ENCODE data around the gene SPACA7. TPM values are rescaled to one million over a fixed set of nuclear protein-coding genes. Genes with fewer than 3 reads are reported as not detected.

Gene SPACA7
- total RNA-seq, 3 donors from 2014 or later: not detected

DNA sequence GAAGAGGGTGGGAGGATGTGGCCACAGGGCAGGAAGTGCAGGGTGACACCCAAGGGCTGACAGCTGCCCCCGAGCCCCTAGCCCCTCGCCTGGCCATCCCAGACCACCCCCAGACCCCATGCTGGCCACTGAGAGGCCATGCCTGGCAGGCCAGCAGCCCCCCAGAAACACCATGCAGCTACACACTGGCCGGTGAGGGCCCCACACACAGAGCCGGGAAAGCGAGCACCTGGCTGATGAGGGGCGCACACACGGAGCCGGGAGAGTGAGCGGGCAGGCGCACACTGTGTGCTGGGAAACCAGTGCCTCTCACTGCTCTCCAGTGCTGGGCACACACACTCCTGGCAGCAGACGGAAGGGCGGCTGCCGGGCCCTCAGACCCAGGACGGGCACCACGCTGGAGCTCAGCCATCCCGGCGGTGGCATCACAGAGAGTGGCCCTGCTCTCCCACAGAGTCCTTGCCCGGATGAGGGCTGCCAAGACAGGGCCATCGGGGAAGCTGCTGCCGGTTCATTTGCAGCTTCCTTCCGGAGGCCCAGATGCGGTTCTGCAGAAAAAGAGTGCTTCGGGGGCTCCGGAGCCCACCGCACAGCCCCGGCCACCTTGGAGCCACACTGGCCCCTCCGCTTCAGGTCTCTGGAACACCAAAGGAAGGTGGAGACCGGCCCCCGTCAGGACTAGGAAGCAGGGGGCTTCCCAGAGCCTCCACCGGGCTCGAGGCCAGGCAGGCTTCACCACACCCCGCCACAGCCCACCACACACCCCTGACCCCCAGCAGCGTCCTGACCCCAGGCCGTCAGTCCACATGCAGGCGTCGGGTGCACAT, 76.4 kb downstream of the SPACA7 start:
- DNase-seq (no peak), ATAC-seq (no peak)
- no peaks in the 10 kb centered on the region for H3K9me3 Mint-ChIP-seq
- H3K27me3 Mint-ChIP-seq (ENCODE audit: low read depth): peaks cover 3% of the 10 kb centered on the region
- H3K36me3 Mint-ChIP-seq (ENCODE audit: insufficient read depth): no peaks in the 10 kb centered on the region
- H3K4me3 Mint-ChIP-seq: no peak overlapping the region
- H3K4me1 Mint-ChIP-seq (ENCODE audit: low read depth): no peaks in the 10 kb centered on the region

DNA sequence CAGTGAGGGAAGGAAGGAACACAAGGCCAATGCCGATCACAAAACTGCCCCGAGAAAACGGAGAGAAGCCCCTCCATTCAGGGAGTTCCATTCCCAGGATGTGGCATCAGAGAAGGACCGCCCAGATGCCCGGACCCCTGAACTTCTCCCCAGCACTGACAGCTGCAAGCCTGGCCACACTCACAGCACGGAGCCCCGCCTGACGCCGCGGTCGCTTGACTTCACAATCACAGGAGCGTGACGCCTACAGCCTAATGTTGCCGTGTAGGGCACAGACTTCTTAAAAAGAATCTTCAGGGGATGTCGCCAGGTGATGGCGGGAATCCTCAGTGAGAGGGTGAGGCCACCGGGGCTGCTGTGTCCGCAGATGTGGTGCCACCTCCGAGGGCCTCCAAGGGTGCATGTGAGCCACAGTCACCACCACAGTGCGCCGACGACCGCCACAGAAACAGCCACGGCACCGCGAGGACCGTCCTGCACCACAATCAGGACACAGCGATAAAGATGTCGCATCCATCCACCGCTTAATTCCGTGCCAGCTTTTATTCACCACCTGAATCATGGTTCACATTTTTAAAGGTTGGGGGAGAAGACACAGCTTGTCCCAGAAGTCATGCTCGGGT, 77.2 kb downstream of the SPACA7 start:
- H3K36me3 Mint-ChIP-seq (ENCODE audit: insufficient read depth): no peaks in the 10 kb centered on the region
- DNase-seq (no peak), ATAC-seq (no peak)
- H3K9me3 Mint-ChIP-seq: no peaks in the 10 kb centered on the region
- H3K4me3 Mint-ChIP-seq: no peak overlapping the region
- peaks cover 3% of the 10 kb centered on the region for H3K27me3 Mint-ChIP-seq (ENCODE audit: low read depth)
- no peaks in the 10 kb centered on the region for H3K4me1 Mint-ChIP-seq (ENCODE audit: low read depth)

DNA sequence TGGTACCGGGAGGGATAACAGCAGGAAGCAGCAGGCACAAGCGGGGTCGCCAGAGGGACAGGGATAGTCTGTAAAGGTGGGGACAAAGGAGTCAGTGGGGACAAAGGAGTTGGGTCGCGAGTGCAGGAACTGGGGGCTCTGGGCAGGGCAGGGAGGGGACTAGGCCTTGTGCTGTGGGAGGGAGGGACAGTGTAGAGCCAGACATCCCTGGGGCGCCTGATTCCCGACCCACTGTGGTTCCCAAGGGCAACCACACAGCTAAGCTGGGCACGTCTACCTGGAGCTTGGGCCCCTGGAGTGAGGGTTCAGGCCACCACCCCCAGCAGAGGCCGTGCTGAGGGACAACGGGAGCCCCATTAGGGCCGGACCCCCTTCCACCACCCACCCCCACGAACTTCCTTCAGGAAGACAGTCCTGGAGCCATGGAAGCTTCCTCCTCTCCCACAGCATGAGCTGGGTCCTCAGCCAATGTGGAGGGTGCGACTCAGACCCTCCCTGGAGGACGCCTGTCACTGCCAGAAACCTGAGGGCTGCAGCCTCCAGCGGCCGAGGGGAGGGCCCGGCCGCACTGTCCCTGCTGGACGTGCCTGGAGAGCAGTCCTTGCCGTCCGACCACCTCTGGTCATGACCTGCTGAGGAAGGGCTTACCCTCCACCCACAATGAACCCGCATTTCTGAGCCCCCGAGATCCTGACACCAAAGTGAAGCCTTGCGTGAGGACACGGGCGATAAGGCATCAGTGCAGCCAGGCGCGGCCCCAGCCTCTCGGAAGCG, 77.9 kb downstream of the SPACA7 start:
- no peaks in the 10 kb centered on the region for H3K9me3 Mint-ChIP-seq
- DNase-seq (no peak), ATAC-seq (no peak)
- peaks cover 3% of the 10 kb centered on the region for H3K27me3 Mint-ChIP-seq (ENCODE audit: low read depth)
- no peak overlapping the region for H3K4me3 Mint-ChIP-seq
- H3K36me3 Mint-ChIP-seq (ENCODE audit: insufficient read depth): no peaks in the 10 kb centered on the region
- no peaks in the 10 kb centered on the region for H3K4me1 Mint-ChIP-seq (ENCODE audit: low read depth)

DNA sequence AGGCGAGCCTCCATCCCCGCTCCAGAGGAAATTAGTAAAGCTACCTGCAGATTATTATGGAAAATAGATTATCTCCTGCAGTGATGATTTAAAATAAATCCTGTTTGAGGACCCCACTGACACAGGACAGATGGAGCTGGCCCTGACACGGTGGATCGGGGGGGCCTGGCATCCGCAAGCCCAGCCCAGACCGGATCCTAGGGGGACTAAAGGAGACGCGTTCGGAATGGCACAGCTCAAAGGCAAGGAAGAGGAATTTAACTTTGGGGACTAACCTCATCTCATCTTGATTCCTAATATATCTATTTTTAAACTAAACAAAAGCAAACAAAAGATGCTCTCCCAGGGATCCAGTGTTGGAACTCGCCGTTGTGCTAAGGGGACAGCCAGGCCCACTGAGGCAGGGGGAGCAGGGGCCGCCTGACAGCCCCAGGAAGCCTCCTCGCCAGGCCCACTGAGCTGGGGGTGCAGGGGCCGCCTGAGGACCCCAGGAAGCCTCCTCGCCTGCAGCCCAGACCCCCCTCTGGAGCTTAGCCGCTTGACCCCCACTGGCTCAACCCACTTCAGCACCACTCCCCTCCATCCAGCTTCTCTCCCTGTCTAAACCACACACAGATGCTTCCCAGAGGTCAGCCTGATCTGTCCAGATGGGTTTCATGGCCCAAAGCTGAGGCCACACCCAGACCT, 78.6 kb downstream of the SPACA7 start:
- DNase-seq (no peak), ATAC-seq (no peak)
- H3K36me3 Mint-ChIP-seq (ENCODE audit: insufficient read depth): no peaks in the 10 kb centered on the region
- no peak overlapping the region for H3K4me3 Mint-ChIP-seq
- H3K9me3 Mint-ChIP-seq: peaks cover 4% of the 10 kb centered on the region
- H3K27me3 Mint-ChIP-seq (ENCODE audit: low read depth): peaks cover 3% of the 10 kb centered on the region
- H3K4me1 Mint-ChIP-seq (ENCODE audit: low read depth): no peaks in the 10 kb centered on the region

DNA sequence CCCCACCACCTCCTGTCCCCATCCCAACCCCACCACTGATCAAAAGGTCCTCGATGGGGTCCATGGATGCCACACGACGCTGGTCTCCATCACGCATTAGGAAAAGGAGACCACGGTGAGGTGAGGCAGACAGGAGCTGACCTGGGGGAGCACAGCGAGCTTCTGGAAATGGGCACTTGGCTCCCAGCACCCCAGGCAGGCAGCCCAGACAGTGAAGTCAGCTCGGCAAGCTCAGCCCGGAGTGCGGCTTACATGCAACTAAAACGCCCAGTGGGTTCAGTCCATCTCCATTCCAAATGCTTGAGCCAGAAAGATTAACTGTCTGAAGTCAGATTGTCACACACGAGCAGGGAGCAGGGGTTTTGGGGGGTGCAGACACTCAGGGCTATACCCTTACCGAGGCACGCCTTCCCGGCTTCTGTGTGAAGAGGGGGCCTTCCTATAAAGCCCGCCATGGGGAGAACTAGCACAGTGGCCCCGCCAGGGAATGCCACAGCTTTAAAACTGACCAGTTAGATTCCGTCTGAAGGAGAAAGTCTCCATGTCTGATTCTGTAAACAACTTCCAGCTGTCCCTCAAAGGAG, 79.4 kb downstream of the SPACA7 start:
- H3K4me3 Mint-ChIP-seq: no peak overlapping the region
- no peak for ATAC-seq
- H3K36me3 Mint-ChIP-seq (ENCODE audit: insufficient read depth): no peaks in the 10 kb centered on the region
- no peak for DNase-seq
- H3K27me3 Mint-ChIP-seq (ENCODE audit: low read depth): peaks cover 3% of the 10 kb centered on the region
- H3K4me1 Mint-ChIP-seq (ENCODE audit: low read depth): no peaks in the 10 kb centered on the region
- peaks cover 5% of the 10 kb centered on the region for H3K9me3 Mint-ChIP-seq

DNA sequence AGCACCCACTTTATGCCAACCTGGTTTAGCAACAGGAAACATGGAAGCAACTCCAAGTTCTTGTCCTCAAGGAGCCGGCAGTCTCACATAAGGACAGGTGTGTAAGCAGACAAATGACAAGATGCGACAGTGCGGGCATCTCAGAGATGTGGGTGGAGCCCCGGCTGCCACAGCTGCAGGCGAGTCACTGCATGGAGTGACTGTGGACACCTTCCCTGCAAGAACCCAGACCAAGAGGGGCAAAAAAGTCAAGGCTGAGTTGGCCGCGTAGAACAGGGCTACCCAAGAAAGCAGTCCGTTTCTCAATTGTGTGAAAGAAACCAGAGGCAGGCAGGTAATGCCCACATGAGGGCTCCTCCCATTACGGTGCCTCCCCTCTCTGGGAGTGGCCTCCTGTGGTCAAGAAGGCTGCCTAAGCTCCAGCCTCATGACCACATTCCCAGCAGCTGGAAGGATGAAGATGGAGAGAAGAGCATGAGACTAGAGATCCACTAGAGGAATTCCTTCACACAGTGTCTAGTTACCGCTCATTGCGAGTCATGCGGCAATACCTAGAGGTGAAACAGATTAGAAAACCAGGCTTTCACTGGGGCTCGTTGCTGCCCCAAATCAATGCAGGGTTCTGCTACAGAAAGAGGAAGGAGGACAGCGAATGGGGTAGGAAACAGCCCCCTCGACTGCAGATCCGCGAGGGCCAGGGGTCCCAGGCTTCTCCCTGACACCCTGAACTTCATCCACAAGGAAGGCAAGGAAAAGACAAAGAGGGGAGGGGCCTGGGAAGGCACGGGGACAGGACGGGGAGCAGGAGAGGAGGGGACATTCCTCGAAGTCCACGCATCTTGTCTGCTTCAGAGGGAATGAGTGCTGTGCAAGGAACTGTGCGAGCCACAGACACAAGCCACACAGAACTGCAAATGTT, 80.2 kb downstream of the SPACA7 start:
- Mint-ChIP-seq H3K27me3 (ENCODE audit: low read depth) (no peaks in the 10 kb centered on the region), H3K4me3 (no peak overlapping the region), H3K36me3 (ENCODE audit: insufficient read depth) (no peaks in the 10 kb centered on the region), H3K9me3 (peaks cover 5% of the 10 kb centered on the region), H3K4me1 (ENCODE audit: low read depth) (no peaks in the 10 kb centered on the region)
- DNase-seq: no peak
- ATAC-seq: no peak

DNA sequence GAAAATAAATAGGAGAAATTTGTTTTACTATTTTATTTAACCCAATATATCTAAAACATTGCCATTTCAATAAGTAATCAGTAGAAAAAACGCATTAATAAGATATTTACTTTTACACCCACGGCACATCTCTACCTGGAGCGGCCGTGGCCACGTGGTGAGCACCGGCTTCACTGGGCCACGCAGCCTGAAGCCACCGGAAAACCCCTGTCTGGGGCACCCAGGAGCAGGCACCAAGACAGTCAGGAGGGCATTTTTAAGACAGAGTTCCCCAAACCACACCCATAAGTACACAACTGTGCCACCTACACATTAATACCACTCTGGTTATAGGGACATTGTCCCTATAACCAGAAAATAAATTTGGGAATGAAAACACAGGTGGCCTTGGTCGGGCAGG, 80.9 kb downstream of the SPACA7 start:
- no peak overlapping the region for H3K4me3 Mint-ChIP-seq
- H3K9me3 Mint-ChIP-seq: peaks cover 7% of the 10 kb centered on the region
- ATAC-seq: no peak
- H3K27me3 Mint-ChIP-seq (ENCODE audit: low read depth): peaks cover 1% of the 10 kb centered on the region
- H3K4me1 Mint-ChIP-seq (ENCODE audit: low read depth): no peaks in the 10 kb centered on the region
- no peaks in the 10 kb centered on the region for H3K36me3 Mint-ChIP-seq (ENCODE audit: insufficient read depth)
- DNase-seq: no peak

DNA sequence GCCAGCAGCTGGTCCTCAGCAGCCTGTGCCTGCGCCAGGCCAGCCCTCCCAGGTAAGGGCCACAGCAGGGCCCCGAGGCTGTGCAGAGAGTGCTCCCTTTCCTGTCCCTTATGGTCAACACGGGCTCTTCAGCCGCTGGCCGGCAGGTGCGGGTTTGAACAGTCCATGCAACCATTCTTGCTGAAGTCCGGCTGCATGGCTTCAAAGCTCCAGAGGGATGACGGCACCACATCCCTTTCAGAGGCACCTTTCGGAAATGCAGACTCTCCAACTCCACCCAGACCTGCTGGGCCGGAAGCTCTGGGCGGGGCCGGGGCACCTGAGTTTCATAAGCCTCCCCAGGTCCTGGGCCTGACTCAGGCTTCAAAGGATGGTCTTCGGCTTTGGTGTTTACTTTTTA, 81.3 kb downstream of the SPACA7 start:
- H3K4me1 Mint-ChIP-seq (ENCODE audit: low read depth): no peaks in the 10 kb centered on the region
- H3K9me3 Mint-ChIP-seq: peaks cover 11% of the 10 kb centered on the region
- no peak overlapping the region for H3K4me3 Mint-ChIP-seq
- DNase-seq (no peak), ATAC-seq (no peak)
- H3K27me3 Mint-ChIP-seq (ENCODE audit: low read depth): peaks cover 5% of the 10 kb centered on the region
- H3K36me3 Mint-ChIP-seq (ENCODE audit: insufficient read depth): no peaks in the 10 kb centered on the region

DNA sequence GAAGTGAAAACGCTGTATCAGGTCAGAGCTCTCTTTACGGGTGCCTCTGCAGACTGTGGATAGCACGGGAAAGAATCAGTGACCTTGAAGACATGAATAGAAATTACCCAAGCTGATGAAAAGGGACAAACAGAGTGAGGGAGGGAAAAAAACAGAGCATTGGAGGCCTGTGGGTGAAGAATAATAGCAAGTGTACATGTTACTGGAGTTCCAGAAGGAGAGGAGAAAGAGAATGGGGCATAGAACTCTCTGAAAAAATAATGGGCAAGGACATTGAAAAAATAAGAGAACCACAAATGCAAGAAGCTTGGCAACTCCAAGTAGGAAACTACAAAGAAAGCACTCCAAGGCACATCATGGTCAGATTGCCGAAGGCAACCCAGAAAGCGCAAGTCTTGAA, 86.3 kb downstream of the SPACA7 start:
- H3K4me3 Mint-ChIP-seq: no peak overlapping the region
- H3K36me3 Mint-ChIP-seq (ENCODE audit: insufficient read depth): no peaks in the 10 kb centered on the region
- H3K27me3 Mint-ChIP-seq (ENCODE audit: low read depth): peaks cover 8% of the 10 kb centered on the region
- ATAC-seq (no peak), DNase-seq (no peak)
- no peaks in the 10 kb centered on the region for H3K4me1 Mint-ChIP-seq (ENCODE audit: low read depth)
- peaks cover 14% of the 10 kb centered on the region for H3K9me3 Mint-ChIP-seq

DNA sequence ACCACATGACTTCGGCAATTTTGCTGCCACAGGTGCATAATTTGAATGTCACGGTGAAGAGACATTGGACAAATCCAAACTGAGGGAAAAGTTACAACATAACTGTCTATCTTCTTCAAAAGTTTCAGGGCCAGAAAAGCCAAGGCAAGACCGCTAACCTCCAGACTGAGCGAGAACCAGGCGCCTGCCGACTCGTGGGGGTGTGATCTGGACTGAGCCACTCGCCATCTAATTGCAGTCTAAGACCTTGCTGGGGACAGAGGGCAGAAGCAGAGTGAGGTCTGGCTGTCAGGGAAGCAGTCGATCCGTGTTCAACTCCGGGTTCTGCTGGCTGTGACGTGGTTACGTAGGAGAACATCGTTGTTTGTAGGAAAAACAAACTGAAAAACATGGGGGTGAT, 88.6 kb downstream of the SPACA7 start:
- DNase-seq: no peak
- no peaks in the 10 kb centered on the region for H3K36me3 Mint-ChIP-seq (ENCODE audit: insufficient read depth)
- H3K27me3 Mint-ChIP-seq (ENCODE audit: low read depth): peaks cover 8% of the 10 kb centered on the region
- no peak overlapping the region for H3K4me3 Mint-ChIP-seq
- no peaks in the 10 kb centered on the region for H3K4me1 Mint-ChIP-seq (ENCODE audit: low read depth)
- ATAC-seq: no peak
- H3K9me3 Mint-ChIP-seq: peaks cover 10% of the 10 kb centered on the region

DNA sequence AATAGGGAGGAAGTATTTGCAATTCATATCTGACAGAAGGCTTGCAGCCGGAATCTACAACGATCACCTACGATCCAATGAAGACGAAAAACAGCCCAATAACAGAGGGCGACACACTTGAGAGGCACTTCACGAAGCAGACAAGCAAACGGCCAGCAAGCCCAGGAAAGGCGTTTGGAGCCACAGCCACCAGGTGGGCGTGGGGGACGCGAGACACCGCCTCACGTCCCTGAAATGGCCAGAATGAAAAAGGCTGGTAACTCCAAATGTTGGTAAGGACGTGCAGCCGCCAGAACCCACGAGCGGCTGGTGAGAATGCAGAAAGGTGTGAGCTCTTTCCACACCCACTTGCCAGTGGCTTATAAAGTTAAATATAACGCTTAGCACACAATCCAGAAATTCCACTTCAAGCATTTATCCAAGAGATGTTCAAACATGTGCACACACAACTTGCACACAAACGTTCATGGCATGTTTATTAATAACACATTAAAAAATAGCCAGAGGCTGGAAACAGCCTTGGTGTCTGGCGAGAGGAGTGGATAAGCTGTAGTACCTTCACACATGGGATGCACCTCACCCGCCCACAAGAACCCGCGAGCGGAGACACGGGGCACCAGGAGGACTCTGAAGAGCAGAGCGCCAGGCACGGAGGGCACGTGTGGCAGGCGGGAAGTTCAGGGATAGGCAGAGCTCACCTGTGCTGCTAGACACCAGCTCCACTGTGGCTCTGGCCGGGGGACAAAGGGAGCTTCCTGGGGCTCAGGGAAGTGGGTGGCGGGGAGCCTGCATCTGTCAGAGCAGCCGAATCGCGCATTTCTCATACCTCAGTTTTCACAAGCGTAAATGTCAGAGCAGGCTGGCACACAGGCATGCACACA, 89.3 kb downstream of the SPACA7 start:
- no peak for ATAC-seq
- Mint-ChIP-seq H3K4me3 (no peak overlapping the region), H3K27me3 (ENCODE audit: low read depth) (peaks cover 8% of the 10 kb centered on the region), H3K9me3 (peaks cover 9% of the 10 kb centered on the region), H3K4me1 (ENCODE audit: low read depth) (no peaks in the 10 kb centered on the region), H3K36me3 (ENCODE audit: insufficient read depth) (no peaks in the 10 kb centered on the region)
- no peak for DNase-seq

DNA sequence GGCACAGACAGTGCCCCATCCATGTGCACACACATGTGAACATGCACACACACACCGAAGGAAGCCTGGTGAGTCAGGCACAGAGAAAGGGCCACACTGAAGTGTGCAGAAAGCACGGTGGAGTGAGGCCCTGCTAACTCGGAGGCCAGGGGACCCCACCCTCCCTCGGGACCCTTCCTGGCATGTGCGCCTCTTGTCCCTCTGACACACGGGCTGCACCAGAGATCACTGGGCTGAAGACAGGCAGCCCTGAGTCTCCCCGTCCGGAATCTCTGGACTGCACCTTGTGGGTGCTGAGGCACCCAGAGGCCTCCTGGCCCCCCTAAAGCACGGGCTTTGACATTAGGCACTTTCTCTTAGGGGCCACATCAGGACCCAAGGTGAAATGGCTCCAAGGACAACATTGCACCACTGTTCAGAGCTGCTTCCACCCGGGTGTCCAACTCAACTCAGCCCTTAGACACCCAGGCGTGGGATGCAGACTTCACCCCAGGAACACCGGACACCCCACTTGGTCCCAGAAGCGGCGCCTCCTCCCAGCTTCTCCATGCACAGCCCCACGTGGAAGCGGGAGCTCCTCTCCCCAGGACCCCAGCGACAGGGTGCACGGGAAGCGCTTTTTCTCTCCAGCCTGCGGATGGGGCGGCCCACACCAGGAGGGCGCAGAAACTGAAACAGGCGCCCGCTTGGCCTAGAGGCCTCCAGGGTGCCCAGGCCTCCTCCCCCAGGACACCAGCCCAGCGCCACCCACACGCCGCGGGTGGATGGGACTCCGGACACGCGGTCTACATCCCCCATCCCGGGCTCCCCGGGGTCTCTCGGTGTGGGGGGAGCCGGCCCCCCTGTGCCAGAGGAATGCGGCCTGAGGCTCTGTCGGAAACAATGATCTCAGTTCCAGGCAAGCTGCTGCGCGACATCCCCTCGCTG, 90.2 kb downstream of the SPACA7 start:
- no peak for ATAC-seq
- Mint-ChIP-seq H3K4me3 (no peak overlapping the region), H3K27me3 (ENCODE audit: low read depth) (peaks cover 8% of the 10 kb centered on the region), H3K36me3 (ENCODE audit: insufficient read depth) (no peaks in the 10 kb centered on the region), H3K9me3 (peaks cover 9% of the 10 kb centered on the region), H3K4me1 (ENCODE audit: low read depth) (no peaks in the 10 kb centered on the region)
- DNase-seq: no peak

Measured in activated T-cell treated with anti-CD3 and anti-CD28 coated beads, Interleukin-2, amount 50 U/mL, for 4 hours (primary cell).